ENCODE data around the gene RNF4. TPM values are rescaled to one million over a fixed set of nuclear protein-coding genes. Genes with fewer than 3 reads are reported as not detected.
"Not testable (repeated sequence)": the region's sequence is repeated elsewhere in the genome, so short reads cannot be mapped to it uniquely, and the experiment has no call there.

Gene RNF4
- total RNA-seq, 4 donors from 2014 or later, result 29.6 to 38.1 (median 32.6) TPM

GRCh38 chr4:2536193-2537010 lies 67.5 kb downstream of the RNF4 start, which contains the start of gene FAM193A:
Gene FAM193A, plus strand, starts transcription at chr4:2536647. Its CDS starts 269 bp downstream, at chr4:2536916.
- intact Hi-C loops (cut with DNase I), result no loop called here
- peaks cover 0 to 7% (median 0%) of the 10 kb centered on the region in 3 donors for H3K36me3 ChIP-seq
- no peaks in the 10 kb centered on the region for H3K9me3 ChIP-seq
- WGBS, 2 donors, result no CpG with 5 or more reads among the region's 106 CpGs
- H3K27me3 ChIP-seq, result no peaks in the 10 kb centered on the region
- peaks cover 15 to 38% (median 22%) of the 10 kb centered on the region in 3 donors for H3K4me1 ChIP-seq
- H3K4me3 ChIP-seq, result peak within 1 kb of the TSS; percentile 76 to 99 (median 94)
- peak; percentile 92 for DNase-seq
- TF ChIP-seq POLR2A (IDR thresholded peaks at IDR 0.05), result peak in 1 of 4 donors; percentile 67
- TF ChIP-seq CTCF (IDR thresholded peaks at IDR 0.05), result peak in 1 of 6 experiments; percentile 18
- H3K27ac ChIP-seq, result peak within 1 kb of the TSS; percentile 91 to 99 (median 96)

DNA sequence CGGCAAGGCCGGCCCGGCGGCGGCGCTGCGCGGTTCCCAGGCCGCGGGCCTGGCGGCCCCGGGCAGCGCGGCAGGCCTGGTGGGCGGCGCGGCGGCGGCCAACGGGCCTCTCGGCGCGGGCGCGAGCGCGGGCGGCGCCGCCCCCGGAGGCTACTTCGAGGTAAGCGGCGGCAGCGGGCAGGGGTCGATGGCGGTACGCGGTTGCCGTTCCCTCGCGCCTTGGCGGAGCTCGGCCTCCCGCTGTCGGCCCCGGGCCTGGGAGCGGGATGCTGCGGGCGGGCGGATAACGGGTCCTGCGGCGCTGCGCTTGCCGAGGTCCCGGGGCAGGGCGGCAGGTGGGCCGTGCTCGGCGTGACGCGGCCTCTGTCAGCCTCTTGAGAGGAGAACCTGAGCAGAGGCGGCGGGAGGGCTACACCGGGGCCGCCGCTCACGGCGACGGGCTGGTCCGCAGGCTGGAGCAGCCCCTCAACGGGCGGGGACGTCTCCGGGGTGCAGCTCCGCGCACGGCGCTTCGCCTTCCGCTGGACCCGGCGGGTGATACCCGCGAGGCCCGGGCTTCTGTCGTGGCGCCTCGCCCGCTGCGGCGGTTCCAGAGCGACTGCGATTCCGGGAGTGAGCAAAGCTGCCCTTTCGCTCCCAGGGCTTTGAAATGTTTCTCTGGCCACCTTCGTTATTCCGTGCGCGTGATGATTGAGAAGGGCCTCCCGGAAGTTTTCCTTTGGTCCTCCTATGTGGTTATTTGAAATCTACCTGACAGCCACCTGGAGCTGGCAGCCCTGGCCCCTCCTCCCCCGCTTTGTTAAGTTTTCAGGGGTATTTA lies 68.3 kb downstream of the RNF4 start:
- H3K9me3 ChIP-seq, result no peaks in the 10 kb centered on the region
- no peak for DNase-seq
- TF ChIP-seq POLR2A (IDR thresholded peaks at IDR 0.05), result peak in 1 of 4 donors; percentile 22
- no peak for TF ChIP-seq CTCF (IDR thresholded peaks at IDR 0.05)
- H3K27ac ChIP-seq, result peak overlapping the region; percentile 88 to 99 (median 96)
- intact Hi-C loops (cut with DNase I), result no loop called here
- 0% methylated on average over 9 to 15 of the region's 103 CpGs for WGBS, 2 donors
- peaks cover 15 to 38% (median 22%) of the 10 kb centered on the region in 3 donors for H3K4me1 ChIP-seq
- H3K36me3 ChIP-seq, result peaks cover 0 to 7% (median 0%) of the 10 kb centered on the region in 3 donors
- H3K4me3 ChIP-seq, result peak overlapping the region; percentile 76 to 99 (median 94)
- H3K27me3 ChIP-seq, result no peaks in the 10 kb centered on the region

GRCh38 chr4:2543580-2544191 lies 74.8 kb downstream of the RNF4 start:
- H3K9me3 ChIP-seq; H3K27ac ChIP-seq; H3K27me3 ChIP-seq; H3K4me3 ChIP-seq; intact Hi-C loops (cut with DNase I); DNase-seq: not testable (repeated sequence)
- H3K4me1 ChIP-seq, result peaks cover 0 to 17% (median 5%) of the 10 kb centered on the region in 3 donors
- WGBS, 2 donors, result 89 to 92% methylated on average over 10 of the region's 10 CpGs
- peaks cover 0 to 14% (median 0%) of the 10 kb centered on the region in 3 donors for H3K36me3 ChIP-seq

DNA sequence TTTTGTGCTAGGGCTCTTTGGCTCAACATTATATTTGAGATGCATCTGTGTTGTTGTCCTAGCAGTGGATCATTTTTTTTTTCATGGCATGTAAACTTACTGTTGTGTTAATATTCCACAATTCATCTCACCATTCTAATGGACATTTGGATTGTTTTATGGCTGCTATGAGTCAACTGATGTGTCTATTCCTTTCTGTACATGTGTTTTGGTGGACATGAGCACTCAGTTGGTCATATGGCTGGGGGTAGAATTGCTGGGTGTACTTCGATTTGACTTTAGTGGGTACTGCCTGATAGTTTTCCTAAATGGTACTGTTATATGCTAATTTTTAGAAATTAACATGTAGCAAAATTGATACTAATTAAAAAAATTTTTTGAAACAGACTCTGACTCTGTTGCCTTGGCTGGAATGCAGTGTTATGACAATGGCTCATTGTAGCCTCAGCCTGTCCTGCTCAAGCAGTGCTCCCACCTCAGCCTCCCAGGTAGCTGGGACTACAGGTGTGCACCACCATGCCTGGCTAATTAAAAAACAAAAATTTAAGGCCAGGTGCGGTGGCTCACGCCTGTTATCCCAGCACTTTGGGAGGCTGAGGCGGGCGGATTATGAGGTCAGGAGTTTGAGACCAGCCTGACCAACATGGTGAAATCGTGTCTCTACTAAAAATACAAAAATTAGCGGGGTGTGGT lies 76.6 kb downstream of the RNF4 start:
- no peak for DNase-seq
- Histone ChIP-seq H3K9me3 (no peaks in the 10 kb centered on the region), H3K4me1 (peaks cover 0 to 8% (median 0%) of the 10 kb centered on the region in 3 donors), H3K4me3 (no peak overlapping the region), H3K27me3 (no peaks in the 10 kb centered on the region), H3K27ac (no peak overlapping the region), H3K36me3 (peaks cover 0 to 7% (median 0%) of the 10 kb centered on the region in 3 donors)
- TF ChIP-seq POLR2A (IDR thresholded peaks at IDR 0.05), result no peak
- TF ChIP-seq CTCF (IDR thresholded peaks at IDR 0.05), result no peak
- intact Hi-C loops (cut with DNase I), result no loop called here
- WGBS, 2 donors, result 81 to 92% methylated on average over 3 to 7 of the region's 7 CpGs

DNA sequence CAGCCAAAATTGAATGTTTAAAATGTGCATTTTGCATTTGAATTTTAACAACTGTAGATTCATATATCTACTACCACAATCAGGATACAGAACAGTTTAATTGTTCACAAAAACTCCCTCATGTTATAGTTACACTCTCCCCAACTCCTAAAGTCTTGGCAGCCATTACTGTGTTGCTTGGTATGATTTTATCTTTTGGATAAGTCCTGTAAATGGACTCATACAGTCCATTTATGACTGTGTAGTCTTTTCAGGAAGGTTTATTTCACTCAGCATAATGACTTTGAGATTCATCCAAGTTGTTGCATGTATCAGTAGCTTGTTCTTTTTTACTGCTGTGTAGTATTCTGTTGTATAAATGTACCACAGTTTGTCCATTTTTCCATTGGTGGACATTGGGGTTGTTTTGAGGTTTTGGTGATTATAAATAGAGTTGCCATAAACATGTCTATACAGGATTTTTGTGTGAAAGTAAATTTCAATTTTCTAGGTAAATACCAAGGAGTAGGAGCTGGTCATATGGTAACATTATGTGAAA lies 77.4 kb downstream of the RNF4 start:
- TF ChIP-seq CTCF (IDR thresholded peaks at IDR 0.05) (no peak), POLR2A (IDR thresholded peaks at IDR 0.05) (no peak)
- intact Hi-C loops (cut with DNase I), result no loop called here
- no peak for DNase-seq

GRCh38 chr4:2546961-2547691 lies 78.2 kb downstream of the RNF4 start:
- 91 to 96% methylated on average over 12 to 16 of the region's 16 CpGs for WGBS, 2 donors
- H3K4me3 ChIP-seq; H3K27ac ChIP-seq; DNase-seq; intact Hi-C loops (cut with DNase I); H3K9me3 ChIP-seq; H3K27me3 ChIP-seq; H3K4me1 ChIP-seq; H3K36me3 ChIP-seq: not testable (repeated sequence)

More for the DNA sequence above, 77.4 kb downstream of the RNF4 start:
- H3K9me3 ChIP-seq, result no peaks in the 10 kb centered on the region
- H3K36me3 ChIP-seq, result peaks cover 0 to 7% (median 0%) of the 10 kb centered on the region in 3 donors
- no peaks in the 10 kb centered on the region for H3K27me3 ChIP-seq
- no peak overlapping the region for H3K4me3 ChIP-seq
- H3K4me1 ChIP-seq, result peaks cover 0 to 8% (median 0%) of the 10 kb centered on the region in 3 donors
- no peak overlapping the region for H3K27ac ChIP-seq

Measured in esophagus squamous epithelium (tissue), 5 donors.